Measurements from ENCODE around the gene STYXL2.

The STYXL2 gene

DNA sequence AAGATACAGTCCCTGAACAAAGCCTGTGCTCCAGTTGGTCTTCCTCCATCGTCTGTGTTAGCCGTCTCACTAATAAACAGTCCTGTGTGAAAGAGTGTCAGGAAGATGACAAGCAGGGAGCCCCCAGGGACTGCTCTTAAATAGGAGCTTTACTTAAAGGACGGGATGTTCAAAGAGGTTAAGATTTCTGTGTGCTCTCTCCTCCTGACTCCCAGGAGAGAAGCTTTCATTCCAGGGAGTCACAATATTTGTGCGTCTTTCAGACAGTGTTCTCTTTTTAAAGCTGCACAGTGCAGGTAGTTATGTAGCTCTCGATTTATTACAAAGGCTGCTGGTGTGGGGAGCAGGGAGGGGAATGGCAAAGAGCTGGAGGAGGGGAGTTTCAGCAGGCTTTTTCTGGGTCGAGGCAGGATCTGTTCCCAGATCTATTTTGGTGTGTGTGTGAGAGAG, 43.5 kb downstream of the STYXL2 start:
- no peak for DNase-seq

DNA sequence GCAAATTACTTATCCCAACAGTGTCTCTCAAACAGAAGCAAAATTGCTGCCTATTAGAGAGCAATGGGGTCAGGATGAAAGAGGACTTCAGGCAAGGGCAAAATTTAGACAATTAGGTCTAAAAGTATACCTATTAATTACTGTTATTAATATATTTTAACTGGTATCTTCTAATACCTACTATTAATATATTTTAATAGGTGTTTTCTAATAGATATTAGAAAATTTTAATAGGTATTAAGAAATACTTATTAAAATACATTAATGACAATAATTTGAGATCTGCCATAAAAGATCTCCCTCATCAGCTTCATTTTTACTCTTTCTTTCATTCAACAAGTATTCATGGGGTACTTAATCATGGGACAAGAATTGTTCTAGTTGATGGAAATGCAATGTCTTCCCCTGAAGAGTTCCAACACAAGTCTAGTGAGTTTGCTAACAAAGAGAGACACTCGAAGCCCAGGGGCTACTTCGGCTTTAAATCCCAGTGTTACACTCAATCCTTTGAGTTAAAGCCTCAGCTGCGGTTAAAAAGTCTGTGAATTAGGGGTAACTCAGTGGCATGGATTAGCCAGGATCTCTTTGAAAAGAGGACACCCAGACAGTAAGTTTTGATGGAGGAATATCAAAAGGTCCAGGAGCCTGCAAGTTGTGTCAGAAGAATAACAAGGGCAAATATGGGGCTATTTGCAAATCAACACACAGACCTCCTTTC, 44.1 kb downstream of the STYXL2 start:
- DNase-seq: no peak

DNA sequence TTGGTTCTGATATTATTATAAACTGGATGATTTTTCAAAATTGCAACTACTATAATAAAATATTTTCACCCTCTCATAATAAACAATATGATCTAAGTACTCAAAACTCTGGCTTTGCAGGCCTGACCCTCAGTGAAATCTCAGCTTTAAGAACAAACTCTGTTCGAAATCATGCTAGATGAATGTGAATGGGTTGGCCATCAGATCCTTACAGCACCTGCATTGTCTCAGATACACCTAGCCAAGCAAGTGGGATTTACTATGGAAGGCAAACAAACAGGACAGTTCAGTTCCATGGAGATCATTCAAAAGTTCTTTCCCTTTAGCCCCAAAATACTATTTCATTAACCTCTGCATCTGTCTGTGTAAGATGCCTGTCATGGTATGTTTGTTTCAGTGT, 44.8 kb downstream of the STYXL2 start:
- DNase-seq: no peak

DNA sequence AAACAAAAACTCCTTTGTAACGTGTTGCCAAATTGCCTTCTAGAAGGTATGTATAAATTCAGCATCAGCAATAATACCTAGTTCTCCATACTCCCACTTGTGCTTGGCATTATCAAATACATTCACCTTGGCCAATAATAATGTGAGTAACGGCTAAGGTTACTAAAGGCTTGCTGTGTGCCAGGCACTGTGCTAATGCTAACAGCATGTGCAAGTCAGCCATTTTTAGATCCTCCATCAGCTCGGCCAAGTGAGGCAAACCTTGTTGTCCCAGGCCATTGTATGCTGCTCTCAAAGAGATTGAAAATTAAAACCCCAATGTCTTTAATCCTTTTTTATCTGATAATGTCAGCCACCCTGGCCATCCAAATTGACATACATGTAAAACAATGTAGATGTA, 48.1 kb downstream of the STYXL2 start:
- no peak for DNase-seq

All from NCI-H1694 treated with DMSO at 0.1 percent for 48 hours (cell line).